ELF-1 (cell line): ENCODE data around the gene PNPLA7.
"Not testable (repeated sequence)": the region's sequence is repeated elsewhere in the genome, so short reads cannot be mapped to it uniquely, and the experiment has no call there.

Experiments
- DNase-seq: peaks from one replicate; pipeline ENCODE4 v3.0.0-alpha.2; 2016; ENCODE audit warnings: low read depth, low spot score

The PNPLA7 gene

DNA sequence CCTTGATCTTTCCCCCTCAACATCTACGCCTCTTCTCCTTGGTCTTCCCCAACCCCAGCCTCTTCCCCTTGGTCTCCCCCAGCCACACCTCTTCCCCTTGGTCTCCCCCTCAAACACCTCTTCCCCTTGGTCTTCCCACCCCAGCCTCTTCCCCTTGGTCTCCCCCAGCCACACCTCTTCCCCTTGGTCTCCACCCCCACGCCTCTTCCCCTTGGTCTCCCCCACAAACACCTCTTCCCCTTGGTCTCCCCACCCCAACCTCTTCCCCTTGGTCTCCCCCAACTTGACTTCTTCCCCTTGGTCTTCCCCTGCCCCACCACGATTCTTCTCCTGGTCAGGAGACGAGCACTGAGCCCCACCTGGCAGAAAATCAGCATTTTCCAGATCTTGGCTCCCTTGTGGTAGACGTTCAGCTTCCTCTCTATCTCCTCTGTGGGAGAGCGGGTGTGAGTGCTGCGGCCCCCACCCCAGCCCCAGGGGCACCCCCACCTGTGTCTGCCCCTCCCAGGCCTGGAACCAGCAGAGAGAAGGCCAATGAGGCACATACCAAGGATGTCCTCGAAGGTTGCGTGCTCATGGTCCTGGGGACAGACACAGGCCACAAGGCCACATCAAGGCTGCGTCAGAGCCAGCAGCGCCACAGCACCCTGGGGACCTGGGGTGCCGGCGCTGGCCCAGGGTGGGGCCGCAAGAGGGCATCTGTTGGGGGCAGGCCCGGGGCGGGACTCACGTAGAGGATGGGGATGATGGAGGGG lies 98.0 kb downstream of the PNPLA7 start:
- DNase-seq = no peak

DNA sequence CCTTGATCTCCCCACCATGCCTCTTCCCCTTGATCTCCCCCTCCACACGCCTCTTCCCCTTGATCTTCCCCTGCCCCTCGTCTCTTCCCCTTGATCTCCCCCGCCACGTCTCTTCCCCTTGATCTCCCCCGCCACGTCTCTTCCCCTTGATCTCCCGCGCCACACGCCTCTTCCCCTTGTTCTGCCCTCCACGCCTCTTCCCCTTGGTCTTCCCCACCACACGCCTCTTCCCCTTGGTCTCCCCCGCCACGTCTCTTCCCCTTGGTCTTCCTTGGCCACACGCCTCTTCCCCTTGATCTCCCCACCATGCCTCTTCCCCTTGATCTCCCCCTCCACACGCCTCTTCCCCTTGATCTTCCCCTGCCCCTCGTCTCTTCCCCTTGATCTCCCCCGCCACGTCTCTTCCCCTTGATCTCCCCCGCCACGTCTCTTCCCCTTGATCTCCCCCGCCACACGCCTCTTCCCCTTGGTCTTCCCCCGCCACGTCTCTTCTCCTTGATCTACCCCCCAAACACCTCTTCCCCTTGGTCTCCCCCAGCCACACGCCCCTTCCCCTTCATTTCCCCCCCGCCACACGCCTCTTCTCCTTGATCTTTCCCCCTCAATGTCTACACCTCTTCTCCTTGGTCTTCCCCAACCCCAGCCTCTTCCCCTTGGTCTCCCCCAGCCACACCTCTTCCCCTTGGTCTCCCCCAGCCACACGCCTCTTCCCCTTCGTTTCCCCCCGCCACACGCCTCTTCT lies 98.8 kb downstream of the PNPLA7 start:
- not testable (repeated sequence) for DNase-seq

DNA sequence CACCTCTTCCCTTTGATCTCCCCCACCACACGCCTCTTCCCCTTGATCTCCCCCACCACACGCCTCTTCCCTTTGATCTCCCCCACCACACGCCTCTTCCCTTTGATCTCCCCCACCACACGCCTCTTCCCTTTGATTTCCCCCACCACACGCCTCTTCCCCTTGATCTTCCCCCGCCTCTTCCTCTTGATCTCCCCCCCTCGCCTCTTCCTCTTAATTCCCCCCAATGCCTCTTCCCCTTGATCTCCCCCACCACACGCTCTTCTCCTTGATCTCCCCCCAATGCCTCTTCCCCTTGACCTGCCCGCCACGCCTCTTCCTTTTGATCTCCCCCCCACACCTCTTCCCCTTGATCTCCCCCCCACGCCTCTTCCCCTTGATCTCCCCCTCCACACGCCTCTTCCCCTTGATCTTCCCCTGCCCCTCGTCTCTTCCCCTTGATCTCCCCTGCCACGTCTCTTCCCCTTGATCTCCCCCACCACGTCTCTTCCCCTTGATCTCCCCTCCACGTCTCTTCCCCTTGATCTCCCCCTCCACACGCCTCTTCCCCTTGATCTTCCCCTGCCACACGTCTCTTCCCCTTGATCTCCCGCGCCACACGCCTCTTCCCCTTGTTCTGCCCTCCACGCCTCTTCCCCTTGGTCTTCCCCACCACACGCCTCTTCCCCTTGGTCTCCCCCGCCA lies 99.5 kb downstream of the PNPLA7 start:
- not testable (repeated sequence) for DNase-seq

DNA sequence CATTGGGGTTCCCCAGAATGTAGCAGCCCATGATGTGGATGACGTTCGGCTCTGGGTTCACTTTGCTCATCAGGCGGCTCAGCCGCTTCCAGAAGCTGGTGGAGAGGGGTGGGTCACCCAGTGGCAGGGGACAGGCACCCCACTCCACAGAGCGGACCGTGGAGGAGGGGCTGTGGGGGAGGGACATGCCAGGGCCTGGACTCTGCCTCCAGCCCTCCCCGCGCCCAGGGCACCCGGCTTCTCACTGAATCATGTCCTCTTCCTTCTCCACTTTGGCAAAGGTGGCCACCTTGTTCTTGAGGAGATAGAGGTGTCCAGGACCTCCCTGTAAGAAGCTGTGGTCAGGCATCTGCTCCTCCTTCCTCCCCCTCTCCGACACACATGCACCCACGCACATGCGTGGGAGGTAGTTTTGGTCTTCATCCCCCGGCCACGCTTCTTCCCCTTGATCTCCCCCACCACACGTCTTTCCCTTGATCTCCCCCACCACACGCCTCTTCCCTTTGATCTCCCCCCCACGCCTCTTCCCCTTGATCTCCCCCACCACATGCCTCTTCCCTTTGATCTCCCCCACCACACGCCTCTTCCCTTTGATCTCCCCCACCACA lies 100.2 kb downstream of the PNPLA7 start:
- DNase-seq = no peak

DNA sequence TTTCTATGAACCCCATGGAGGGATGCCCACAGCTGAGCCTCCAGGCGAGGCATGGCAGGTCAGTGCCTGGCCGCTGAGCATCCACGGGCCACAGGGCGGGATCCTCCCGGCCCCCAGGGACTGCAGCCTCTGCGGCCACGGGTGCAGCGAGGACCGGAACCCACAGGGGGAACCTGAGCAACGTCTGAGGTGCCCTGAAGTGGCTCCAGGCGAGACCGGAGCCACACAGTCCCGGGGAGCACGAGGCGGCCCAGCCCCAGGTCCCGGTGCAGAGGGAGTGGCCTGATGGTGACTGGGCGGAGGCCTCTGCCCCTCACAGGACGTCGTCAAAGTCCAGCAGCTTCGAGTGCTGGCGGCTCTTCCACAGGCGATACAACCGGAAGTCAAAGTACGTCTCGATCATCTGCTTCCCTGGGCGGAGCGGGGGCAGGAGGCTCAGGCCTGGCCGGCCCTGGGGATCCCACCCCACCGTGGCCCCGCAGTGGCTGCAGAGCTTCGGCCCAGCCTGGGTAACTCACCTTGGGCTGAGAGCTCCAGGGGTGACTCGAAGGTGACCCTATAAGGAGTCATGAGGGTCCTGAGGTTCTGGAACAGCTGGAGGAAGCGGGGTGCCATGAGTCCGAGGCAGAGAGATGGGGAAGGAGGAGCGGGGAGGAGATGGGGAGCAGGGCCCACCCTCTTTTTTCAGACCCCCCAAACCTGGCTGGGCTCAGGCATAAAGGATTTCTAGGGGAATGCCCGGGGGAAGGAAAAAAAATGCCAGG lies 100.9 kb downstream of the PNPLA7 start:
- no peak for DNase-seq

DNA sequence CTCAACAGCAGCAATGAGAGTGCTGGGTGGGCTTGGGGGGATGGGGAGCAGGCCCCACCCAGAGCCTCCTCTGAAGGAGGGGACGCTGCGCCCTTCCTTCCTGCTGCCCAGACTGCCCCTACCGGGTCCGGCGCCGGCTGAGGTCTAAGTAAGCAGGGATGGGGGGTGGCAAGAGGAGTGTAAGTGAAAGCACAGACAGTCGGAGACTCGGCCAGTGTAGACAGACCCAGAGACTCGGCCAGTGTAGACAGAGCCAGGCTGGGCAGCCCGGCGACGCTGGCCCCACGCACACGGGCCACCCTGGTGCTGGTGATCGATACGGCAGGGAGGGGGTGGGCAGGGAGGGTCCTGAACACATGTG lies 101.6 kb downstream of the PNPLA7 start:
- DNase-seq = no peak

DNA sequence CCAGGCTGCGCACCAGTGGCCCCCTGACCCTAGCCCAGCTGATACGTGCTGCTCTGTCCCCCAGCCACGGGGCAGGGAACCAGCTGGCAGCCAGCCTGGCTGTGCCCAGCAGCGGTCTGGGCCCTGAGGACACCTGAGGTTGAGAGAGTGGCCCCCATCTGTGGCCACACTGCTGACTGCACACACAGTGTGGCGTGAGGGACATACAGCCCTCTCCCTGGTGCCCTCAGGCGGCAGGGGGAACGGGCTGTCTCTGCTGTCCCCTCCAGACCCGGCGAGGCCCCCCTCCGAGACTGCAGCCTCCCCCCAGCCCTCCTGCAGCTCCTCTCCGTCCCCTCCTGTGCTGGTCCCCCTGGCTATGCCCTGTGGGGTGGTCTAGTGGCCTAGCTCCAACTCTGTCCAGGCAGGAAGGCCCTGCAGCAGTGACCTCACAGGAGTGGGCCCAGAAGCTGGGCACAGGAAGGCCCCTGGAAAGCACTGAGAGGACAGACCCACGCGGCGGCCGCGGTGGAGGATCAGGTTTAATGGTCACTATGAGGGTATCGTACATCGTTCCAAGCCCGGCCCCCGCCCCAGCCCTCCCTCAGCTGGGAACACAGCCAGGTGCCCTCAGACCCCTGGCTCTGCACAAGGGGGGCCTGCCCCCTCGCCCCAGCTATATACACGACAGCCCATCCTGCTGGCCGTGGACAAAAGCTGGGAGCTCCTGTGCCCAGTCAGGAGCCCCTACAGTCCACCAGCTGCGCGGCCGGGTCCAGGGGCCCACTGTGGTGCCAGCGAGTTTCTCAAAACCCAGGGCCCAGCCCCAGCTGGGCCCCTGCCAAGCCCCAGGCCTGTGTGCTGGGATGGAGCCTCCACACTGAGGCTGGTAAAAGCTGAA lies 102.2 kb downstream of the PNPLA7 start:
- DNase-seq = no peak

DNA sequence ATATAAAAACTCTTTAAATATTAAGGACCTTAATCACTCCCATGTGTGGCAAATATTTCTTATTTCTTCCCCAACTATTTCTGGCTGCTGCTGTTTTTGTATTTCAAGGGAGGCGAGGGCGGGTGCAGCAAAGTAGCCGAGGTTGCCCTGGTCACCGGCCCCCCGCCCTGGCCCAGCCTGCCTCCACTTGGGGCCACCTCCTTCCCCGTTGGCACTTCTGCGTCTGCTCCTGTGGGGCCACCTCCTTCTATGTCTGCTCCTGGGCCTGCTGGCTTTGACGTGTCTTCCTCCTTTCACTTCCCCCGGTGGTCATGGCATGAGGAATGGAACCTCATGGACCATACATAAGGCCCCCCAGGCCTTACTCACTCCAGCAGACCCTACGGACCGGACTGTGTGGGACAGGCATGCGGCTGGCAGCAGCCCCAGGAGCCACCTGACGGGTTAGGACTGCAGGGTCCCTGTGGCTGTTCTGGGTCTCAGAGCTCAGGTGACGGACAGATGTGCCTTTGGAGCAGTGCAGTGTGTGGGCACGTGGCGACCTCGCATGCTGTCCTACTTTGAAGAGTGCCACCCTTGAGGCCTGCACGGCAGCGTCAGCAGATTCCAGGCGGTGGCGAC lies 103.2 kb downstream of the PNPLA7 start:
- no peak for DNase-seq

DNA sequence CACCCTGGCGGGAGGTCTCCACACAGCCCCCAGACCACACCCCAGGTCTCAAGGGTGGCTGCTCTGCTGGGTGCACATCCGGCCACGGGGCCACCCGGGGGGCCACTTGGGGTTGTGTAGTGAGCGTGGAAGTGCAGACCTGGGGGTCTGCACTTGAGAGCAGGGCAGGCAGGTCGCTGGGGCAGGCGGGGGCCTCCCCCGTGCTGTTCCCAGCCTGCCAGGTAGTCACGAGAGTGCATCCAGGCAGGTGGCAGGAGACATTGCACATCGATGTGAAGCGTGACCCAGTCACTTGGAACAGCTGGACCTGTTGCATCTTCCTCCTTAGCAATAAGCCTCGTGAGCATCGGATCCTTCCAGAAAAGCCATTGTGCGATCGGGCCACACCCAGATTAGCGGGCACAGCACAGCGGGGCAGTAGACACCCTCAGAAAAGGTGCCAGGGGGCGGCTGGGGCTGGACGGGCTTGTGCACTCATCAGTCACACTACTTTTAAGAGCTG lies 104.2 kb downstream of the PNPLA7 start:
- no peak for DNase-seq

DNA sequence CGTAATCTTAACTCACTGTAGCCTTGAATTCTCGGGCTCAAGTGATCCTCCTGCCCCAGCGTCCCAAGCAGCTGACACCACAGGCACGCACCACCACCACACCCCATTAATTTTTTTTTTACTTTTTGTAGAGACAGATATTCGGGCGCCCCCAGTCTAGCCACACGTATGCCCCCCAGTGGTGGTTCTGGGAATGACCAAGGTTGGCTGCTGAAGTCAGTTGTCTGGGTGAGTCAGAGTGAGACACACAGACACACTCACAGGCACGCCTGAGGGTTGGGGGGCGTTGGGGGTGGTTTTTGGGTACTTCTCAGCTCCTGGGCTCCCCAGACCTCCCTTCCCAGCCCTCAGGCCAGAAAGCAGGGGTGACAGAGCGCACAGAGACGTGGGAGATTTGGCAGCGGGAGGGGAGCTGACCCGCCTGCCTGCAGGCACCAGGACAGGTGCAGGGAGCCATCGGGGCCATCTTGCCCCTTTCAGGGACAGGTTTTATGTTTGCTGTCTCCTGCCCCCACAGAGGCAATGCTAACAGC lies 104.9 kb downstream of the PNPLA7 start:
- peak; percentile 76 for DNase-seq

DNA sequence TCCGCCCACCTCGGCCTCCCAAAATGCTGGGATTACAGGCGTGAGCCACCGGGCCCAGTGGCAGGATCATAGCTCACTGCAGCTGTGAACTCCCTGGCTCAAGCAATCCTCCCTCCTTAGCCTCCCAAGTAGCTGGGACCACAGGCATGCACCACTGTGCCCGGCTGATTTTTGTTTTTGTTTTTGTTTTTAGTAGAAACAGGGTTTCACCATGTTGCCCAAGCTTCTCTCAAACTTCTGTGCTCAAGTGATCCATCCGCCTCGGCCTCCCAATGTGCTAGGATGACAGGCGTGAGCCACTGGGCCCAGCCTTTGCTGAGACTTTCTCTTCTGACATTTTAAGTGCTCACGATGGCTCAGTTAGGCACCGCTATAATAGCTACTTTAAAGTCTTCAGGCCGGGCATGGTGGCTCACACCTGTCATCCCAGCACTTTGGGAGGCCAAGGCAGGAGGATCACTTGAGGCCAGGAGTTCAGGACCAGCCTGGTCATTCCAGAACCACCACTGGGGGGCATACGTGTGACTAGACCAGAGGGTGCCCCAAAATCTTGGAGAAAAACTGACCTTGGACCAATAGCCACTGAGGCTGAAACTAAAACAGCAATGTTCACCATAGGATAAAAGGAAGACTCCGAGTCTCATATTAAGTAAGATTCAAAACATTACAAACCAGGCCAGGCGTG lies 106.0 kb downstream of the PNPLA7 start:
- DNase-seq = no peak

DNA sequence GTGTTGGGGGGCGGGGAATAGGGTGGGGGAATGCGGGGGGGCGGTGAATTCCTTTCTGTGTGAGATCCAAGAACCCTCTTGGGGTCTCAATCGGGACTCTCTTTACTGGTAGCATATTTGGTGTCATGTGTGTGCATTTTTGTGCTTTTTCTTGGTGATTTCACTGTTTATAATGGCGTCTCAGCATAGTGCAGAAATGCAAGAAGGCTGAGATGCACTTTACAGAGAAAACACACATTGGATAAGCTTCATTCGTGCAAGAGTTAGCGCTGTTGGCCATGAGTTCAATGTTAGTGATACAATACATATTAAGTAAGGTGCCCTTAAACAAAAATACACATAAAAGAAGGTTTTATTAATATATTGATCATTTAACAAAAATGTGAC lies 108.3 kb downstream of the PNPLA7 start:
- DNase-seq = no peak

DNA sequence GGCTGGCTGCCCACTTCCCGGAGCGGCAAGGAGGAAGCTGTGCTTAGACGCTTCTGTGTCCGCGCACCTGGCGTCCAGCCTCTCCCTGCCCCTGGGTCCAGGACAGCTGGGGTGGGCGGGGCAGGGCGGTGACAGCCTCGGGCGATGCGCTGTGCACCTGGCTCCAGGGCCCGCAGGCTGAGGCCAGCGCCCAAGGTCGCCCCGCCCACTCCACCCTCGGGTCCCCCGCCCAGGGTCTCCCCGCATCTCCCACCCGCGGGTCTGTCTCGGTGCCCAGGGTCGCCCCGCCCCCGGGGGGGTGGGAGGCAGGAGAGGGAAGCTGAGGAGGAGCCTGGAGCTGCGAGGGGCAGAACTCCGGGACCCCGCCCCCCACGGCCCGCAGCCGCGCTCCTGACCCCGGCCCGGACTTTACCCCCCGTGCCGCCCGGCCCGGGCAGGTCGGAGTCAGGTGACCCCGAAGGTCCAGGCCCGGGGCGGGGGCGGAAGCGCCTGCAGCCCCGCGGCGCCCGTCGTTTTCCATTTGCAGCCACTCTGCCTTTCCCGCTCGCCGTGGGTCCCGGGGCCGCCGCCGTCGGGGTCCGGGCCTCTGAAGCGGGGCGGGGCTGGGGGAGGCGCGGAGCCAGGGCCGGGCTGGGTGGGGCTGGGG lies 108.8 kb downstream of the PNPLA7 start, which contains the start of gene ENTPD8:
Gene ENTPD8 (minus strand): TSS at position 69 of the 646 bp plus-strand sequence. CDS start 3,072 bp downstream, outside the sequence.
- DNase-seq = peak; percentile 53

DNA sequence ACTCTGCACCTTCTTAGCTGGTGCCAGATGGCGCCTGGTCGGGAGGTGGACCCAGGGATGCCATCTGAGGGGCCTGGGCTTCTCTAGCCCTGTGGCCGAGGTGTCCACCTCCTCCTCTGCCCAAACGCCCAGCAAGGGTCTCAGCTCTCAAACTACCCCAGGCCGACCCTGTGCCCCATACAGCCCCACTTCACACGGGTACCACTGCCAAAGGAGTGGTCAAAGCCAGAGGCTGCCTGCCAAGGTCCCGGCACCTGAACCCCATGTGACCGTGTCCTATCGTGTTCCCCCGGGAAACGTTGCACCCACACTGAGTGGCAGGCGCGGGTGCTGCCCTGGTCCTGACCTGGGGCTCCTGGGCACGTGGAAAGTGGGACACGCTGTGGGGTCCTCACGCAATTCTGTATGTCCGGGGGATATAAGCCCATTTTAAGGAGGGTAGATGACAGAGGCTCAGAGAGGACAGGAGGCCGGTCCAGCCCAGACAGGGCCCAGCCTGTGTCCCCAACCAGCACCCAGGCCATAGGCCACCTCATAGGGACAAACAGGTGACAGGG lies 111.0 kb downstream of the PNPLA7 start:
- DNase-seq = no peak

DNA sequence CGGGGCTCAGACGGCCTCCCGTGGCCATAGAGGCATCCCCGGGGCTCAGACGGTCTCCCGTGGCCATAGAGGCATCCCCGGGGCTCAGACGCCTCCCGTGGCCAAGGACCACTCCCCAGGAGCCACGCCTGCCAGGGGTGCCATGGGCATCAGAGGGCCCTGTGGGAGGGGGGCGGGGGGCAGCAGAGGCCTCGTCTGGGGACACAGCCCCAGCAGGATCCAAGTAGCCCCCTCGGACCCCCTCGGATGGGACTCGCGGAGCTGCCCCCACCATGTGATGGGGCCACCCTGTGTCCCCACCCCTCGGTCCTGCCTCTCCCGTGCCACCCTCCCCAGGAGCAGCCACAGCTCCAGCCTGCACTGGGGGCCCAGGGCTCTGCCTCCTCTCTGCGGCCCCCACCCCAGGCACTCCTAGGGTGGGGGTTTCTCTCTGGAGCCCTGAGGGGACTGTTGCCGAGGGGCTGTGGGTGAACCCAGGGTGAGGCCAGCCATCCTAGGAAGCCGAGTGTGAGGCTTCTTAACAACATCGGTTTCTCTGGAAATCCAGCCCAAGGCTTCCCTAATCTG lies 111.5 kb downstream of the PNPLA7 start:
- no peak for DNase-seq

DNA sequence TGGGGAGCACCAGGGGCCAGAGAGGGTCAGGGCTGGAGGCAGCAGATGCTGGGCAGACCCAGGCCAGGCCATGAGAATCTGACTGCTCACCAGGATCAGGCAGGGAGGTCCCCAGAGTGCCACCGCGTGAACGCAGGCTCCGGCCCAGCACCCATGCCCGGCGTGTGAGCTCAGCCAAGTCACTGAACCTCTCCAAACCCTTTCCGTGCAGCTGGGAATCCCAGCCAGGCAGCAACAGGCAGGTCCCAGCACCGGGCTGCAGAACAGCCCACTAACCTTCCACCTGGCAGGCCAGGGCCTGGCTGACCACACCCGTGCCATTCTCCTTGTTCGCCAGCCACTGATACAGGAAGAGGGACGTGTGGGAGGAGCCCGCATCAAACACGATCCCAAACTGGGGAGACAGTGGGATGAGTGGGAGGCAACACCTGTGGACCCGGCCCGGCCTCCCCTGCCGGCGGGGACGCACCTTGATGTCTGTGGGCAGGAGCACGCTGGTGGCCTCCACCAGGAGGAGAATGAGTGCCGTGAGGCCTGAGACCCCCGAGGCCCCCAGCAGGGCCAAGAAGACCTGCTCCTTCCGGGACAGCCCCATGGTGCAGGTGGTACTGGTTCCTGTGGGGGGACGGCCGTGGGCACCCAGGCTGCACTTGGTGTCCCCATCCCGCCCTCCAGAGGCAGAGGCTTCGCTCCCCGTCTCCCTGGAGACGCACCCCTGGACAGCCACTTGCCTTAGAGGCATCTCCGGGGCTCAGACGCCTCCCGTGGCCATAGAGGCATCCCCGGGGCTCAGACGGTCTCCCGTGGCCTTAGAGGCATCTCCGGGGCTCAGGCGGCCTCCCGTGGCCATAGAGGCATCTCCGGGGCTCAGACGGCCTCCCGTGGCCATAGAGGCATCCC lies 112.3 kb downstream of the PNPLA7 start:
- DNase-seq = no peak
